HepG2 (cell line): ENCODE results near the gene LRRC28. TPM values are rescaled to one million over a fixed set of nuclear protein-coding genes. Genes with fewer than 3 reads are reported as not detected.

ENCODE experiments used
- ATAC-seq: fragments of 200-7000 bp; cut with Tn5 transposase; 3 replicates; pipeline ENCODE4 v1.9.1; 2020; ENCODE audit warnings: mild to moderate bottlenecking, moderate library complexity
- BruUV-seq: library from RNA; stranded (reverse); fragments of 400-500 nt; replicated peaks from 2 replicates; lab custom pipeline; 2021; lab: Mats Ljungman, UMichigan
- CTCF ChIA-PET: fragments of 300-600 bp; formaldehyde crosslinking; extraction: SDS; loops from one replicate; lab custom pipeline; 2021; ENCODE audit warnings: low total read pairs, inconsistent platforms, low intra/inter-chr PET ratio; lab: Yijun Ruan, JAX
- POLR2A ChIA-PET: fragments of 350-600 bp; sonication (Branson Sonifier 250); formaldehyde crosslinking; loops from one replicate; lab custom pipeline; 2020; ENCODE audit warnings: antibody characterized with exemption, inconsistent platforms; lab: Yijun Ruan, JAX
- DNase-seq: peaks from one replicate; pipeline ENCODE4 v3.0.0-alpha.2; 2015; ENCODE audit warnings: low spot score
- FAIRE-seq: peaks from 3 replicates; lab custom pipeline; 2011; peaks lifted over from hg19 to GRCh38; lab: Jason Lieb, UNC
- H2AFZ ChIP-seq: one replicate; pipeline ENCODE4 v1.6.1; 2011; ENCODE audit warnings: low read length, inconsistent platforms
- H3K27ac ChIP-seq: fragments of 300-600 bp; 3 replicates; pipeline ENCODE4 v1.8.0; 2011; ENCODE audit warnings: mixed run types, mild to moderate bottlenecking, mixed read lengths, low read length, inconsistent platforms; ENCODE audit not compliant: insufficient read depth; ENCODE audit errors: extremely low read length
- H3K27me3 ChIP-seq, 2 experiments: fragments of 200-600 bp in 1 of 2; 2 replicates in 1 of 2; 3 replicates in 1 of 2; pipeline versions ENCODE4 v1.6.0 to v1.8.0; 2011; ENCODE audit warnings: low read length in 2 of 2, mild to moderate bottlenecking in 2 of 2, moderate library complexity in 2 of 2, inconsistent platforms in 1 of 2; ENCODE audit not compliant: insufficient read depth in 2 of 2, control insufficient read depth in 1 of 2
- H3K36me3 ChIP-seq, 2 experiments: fragments of 200-600 bp in 1 of 2; replicated peaks in 1 of 2; 2 replicates in 1 of 2; 3 replicates in 1 of 2; pipeline versions ENCODE4 v1.5.1 to v1.8.0; 2011; ENCODE audit warnings: low read length in 2 of 2, inconsistent platforms in 1 of 2; ENCODE audit not compliant: insufficient read depth in 2 of 2, control insufficient read depth in 1 of 2
- H3K4me1 ChIP-seq: 2 replicates; pipeline ENCODE4 v1.5.1; 2012; ENCODE audit warnings: low read length, inconsistent platforms; ENCODE audit not compliant: insufficient read depth
- H3K4me2 ChIP-seq: 2 replicates; pipeline ENCODE4 v1.6.0; 2011; ENCODE audit warnings: low read depth, low read length, inconsistent platforms
- H3K4me3 ChIP-seq, 3 experiments: fragments of 200-600 bp in 1 of 3; sonication (generic), shearing (Covaris generic) in 1 of 3; replicated peaks in 1 of 3; 2 replicates each; pipeline ENCODE4 v1.5.1; 2011 to 2016; ENCODE audit warnings: low read length in 3 of 3, inconsistent platforms in 2 of 3, low read depth in 2 of 3, mild to moderate bottlenecking in 2 of 3, control low read depth in 1 of 3, mixed read lengths in 1 of 3; ENCODE audit not compliant: insufficient read depth in 1 of 3
- H3K79me2 ChIP-seq: one replicate; pipeline ENCODE4 v1.6.1; 2011; ENCODE audit warnings: low read length, inconsistent platforms; ENCODE audit not compliant: insufficient read depth
- H3K9ac ChIP-seq: 2 replicates; pipeline ENCODE4 v1.6.0; 2011; ENCODE audit warnings: mild to moderate bottlenecking, low read depth, low read length, inconsistent platforms; ENCODE audit not compliant: insufficient read depth
- H3K9me3 ChIP-seq: 2 replicates; pipeline ENCODE4 v1.5.1; 2012; ENCODE audit warnings: mild to moderate bottlenecking, low read length
- H4K20me1 ChIP-seq: 2 replicates; pipeline ENCODE4 v1.6.0; 2011; ENCODE audit warnings: inconsistent platforms, mild to moderate bottlenecking, low read length, moderate library complexity; ENCODE audit not compliant: insufficient read depth
- FOSL1 ChIP-seq: sonication (generic); formaldehyde crosslinking; IDR thresholded peaks from 2 replicates; pipeline ENCODE4 v1.9.0; 2021; ENCODE audit warnings: missing genetic modification reagents, borderline replicate concordance
- GABPA ChIP-seq, 2 experiments: IDR thresholded peaks; 2 replicates each; pipeline ENCODE4 v1.6.1; 2011 to 2016; ENCODE audit warnings: low read depth in 2 of 2, low read length in 1 of 2, missing biosample characterization in 1 of 2, missing genetic modification characterization in 1 of 2
- GMEB2 ChIP-seq: IDR thresholded peaks from 2 replicates; pipeline ENCODE4 v1.6.1; 2016; ENCODE audit warnings: missing biosample characterization, missing genetic modification reagents, low read depth
- MAZ ChIP-seq, 2 experiments: sonication (generic) in 1 of 2; formaldehyde crosslinking in 1 of 2; IDR thresholded peaks; 2 replicates each; pipeline versions ENCODE4 v1.5.0 to v1.6.1; 2012 to 2020; ENCODE audit warnings: low read depth in 2 of 2, mild to moderate bottlenecking in 2 of 2, borderline replicate concordance in 1 of 2, improper control_type of control experiment in 1 of 2, low read length in 1 of 2, missing genetic modification reagents in 1 of 2, moderate library complexity in 1 of 2
- MXD1 ChIP-seq: sonication (generic); formaldehyde crosslinking; IDR thresholded peaks from 2 replicates; pipeline ENCODE4 v1.4.0; 2020; ENCODE audit warnings: mild to moderate bottlenecking, missing genetic modification reagents
- RARA ChIP-seq: IDR thresholded peaks from 2 replicates; pipeline ENCODE4 v1.6.1; 2016; ENCODE audit warnings: missing genetic modification reagents, missing compliant biosample characterization
- RFXANK ChIP-seq: IDR thresholded peaks from 2 replicates; pipeline ENCODE4 v1.6.1; 2016
- RXRB ChIP-seq: IDR thresholded peaks from 2 replicates; pipeline ENCODE4 v1.6.1; 2016; ENCODE audit warnings: borderline replicate concordance, missing genetic modification reagents, missing compliant biosample characterization
- SP1 ChIP-seq, 2 experiments: fragments of 450-650 bp in 1 of 2; sonication (generic) in 1 of 2; formaldehyde crosslinking in 1 of 2; IDR thresholded peaks; 2 replicates each; pipeline versions ENCODE4 v1.4.0 to v1.6.1; 2016 to 2020; ENCODE audit warnings: missing genetic modification reagents in 1 of 2
- ZC3H4 ChIP-seq: sonication (generic); formaldehyde crosslinking; IDR thresholded peaks from 2 replicates; pipeline ENCODE4 v1.4.0; 2020; ENCODE audit warnings: missing genetic modification reagents, borderline replicate concordance
- ZFP90 ChIP-seq: sonication (generic); formaldehyde crosslinking; IDR thresholded peaks from 2 replicates; pipeline ENCODE4 v1.8.0; 2022; ENCODE audit warnings: missing genetic modification reagents, mild to moderate bottlenecking, inconsistent platforms, borderline replicate concordance
- ZFYVE20 ChIP-seq: sonication (generic); formaldehyde crosslinking; IDR thresholded peaks from 2 replicates; pipeline ENCODE4 v1.8.0; 2023; ENCODE audit warnings: low read depth, mild to moderate bottlenecking, moderate library complexity, missing genetic modification reagents, borderline replicate concordance
- ZNF124 ChIP-seq: sonication (generic); formaldehyde crosslinking; IDR thresholded peaks from 2 replicates; pipeline ENCODE4 v1.4.0; 2020; ENCODE audit warnings: missing genetic modification reagents
- ZNF337 ChIP-seq: sonication (generic); formaldehyde crosslinking; IDR thresholded peaks from 2 replicates; pipeline ENCODE4 v1.5.1; 2020; ENCODE audit warnings: missing genetic modification reagents, low read depth, mild to moderate bottlenecking, borderline replicate concordance
- ZNF414 ChIP-seq: sonication (generic); formaldehyde crosslinking; IDR thresholded peaks from 2 replicates; pipeline ENCODE4 v1.5.0; 2020; ENCODE audit warnings: missing genetic modification reagents
- ZNF678 ChIP-seq: sonication (generic); formaldehyde crosslinking; IDR thresholded peaks from 2 replicates; pipeline ENCODE4 v1.4.0; 2020; ENCODE audit warnings: mild to moderate bottlenecking, missing genetic modification reagents
- ZNF720 ChIP-seq: sonication (generic); formaldehyde crosslinking; IDR thresholded peaks from 2 replicates; pipeline ENCODE4 v1.4.0; 2020; ENCODE audit warnings: missing genetic modification reagents
- WGBS: methylation state at CpG from one replicate; pipeline ENCODE4 v1.1.6; 2017; ENCODE audit warnings: low lambda C conversion rate; 5-methylcytosine and 5-hydroxymethylcytosine counted together
- in situ Hi-C: cut with HindIII; loops from 2 replicates; pipeline ENCODE4 v1.10.0; 2017; ENCODE audit warnings: low pct_unique_long_range_greater_than_20kb; ENCODE audit not compliant: extremely low pct_ligation_motif_present
- intact Hi-C: fragments of 100-400 bp; cut with micrococcal nuclease; formaldehyde crosslinking; loops from one replicate; pipeline ENCODE4 v1.10.0; 2022; ENCODE audit not compliant: unreplicated experiment
- polyA plus RNA-seq, 8 experiments: library from polyadenylated mRNA; depleted of rRNA in 3 of 8; stranded (reverse) in 7 of 8; unstranded in 1 of 8; fragments of >200 nt; fragmentation: Illumina TruSeq in 4 of 8; extraction: Trizol in 4 of 8; gene quantifications; 2 replicates each; pipeline versions ENCODE4 v1.2.1 to v1.2.3, GENCODE V29; 2011 to 2016; ENCODE audit warnings: low read depth in 4 of 8, missing spikeins in 1 of 8, mixed read lengths in 1 of 8; ENCODE audit not compliant: insufficient read depth in 1 of 8
- total RNA-seq, 5 experiments: library from RNA; depleted of rRNA; stranded (reverse); fragments of >200 nt; fragmentation: Illumina TruSeq; extraction: Trizol; gene quantifications; 2 replicates each; pipeline ENCODE4 v1.2.3, GENCODE V29; 2016; ENCODE audit warnings: low read depth in 1 of 5

The LRRC28 gene
- total and polyA plus RNA-seq, 2 of the 13 experiments (the other 11 are each of a cell fraction or from before 2014, with no cell fraction given), result 17.5 to 21.3 TPM

GRCh38 chr15:99433026-99433756, 181.9 kb downstream of the LRRC28 start:
- peak; percentile 46 for ATAC-seq
- TF ChIP-seq ZFP90, result no peak
- TF ChIP-seq ZNF124 (CRISPR knock-in tag), result no peak
- no peak for TF ChIP-seq ZNF678
- TF ChIP-seq GABPA (IDR thresholded peaks at IDR 0.05; ENCODE audit: low read depth, low read length), result no peak
- TF ChIP-seq GABPA (CRISPR knock-in tag; IDR thresholded peaks at IDR 0.05; ENCODE audit: low read depth), result no peak
- no peak for TF ChIP-seq RFXANK (CRISPR knock-in tag)
- no peak for TF ChIP-seq ZNF337
- TF ChIP-seq ZNF720 (CRISPR knock-in tag), result no peak
- TF ChIP-seq MAZ (IDR thresholded peaks at IDR 0.05; ENCODE audit: borderline replicate concordance, low read depth, low read length), result no peak
- no peak for TF ChIP-seq MAZ (CRISPR knock-in tag; IDR thresholded peaks at IDR 0.05; ENCODE audit: low read depth)
- no peak for TF ChIP-seq ZNF414 (CRISPR knock-in tag)
- TF ChIP-seq RXRB (CRISPR knock-in tag), result no peak
- TF ChIP-seq ZC3H4, result no peak
- TF ChIP-seq GMEB2 (CRISPR knock-in tag), result no peak
- no peak for TF ChIP-seq SP1 (IDR thresholded peaks at IDR 0.05)
- TF ChIP-seq SP1 (CRISPR knock-in tag; IDR thresholded peaks at IDR 0.05), result no peak
- no peak for TF ChIP-seq RARA (CRISPR knock-in tag)
- no peak for TF ChIP-seq ZFYVE20 (CRISPR knock-in tag)
- TF ChIP-seq MXD1 (CRISPR knock-in tag), result no peak
- no peak for TF ChIP-seq FOSL1 (CRISPR knock-in tag)

More at GRCh38 chr15:99433026-99433756, 181.9 kb downstream of the LRRC28 start:
- ChIA-PET CTCF (no interaction called here), POLR2A (interaction anchor here (0.6 to 1.1 kb wide), 2 partner anchors 7 to 221 kb away, joined by 3 to 4 read pairs; no protein-coding TSS in a partner anchor)
- H3K4me3 ChIP-seq, result peak overlapping the region in 1 of 3 experiments; percentile 28; a peak in 1 of 6 replicates
- no peaks in the 10 kb centered on the region for H4K20me1 ChIP-seq
- peaks cover 9 to 72% of the 10 kb centered on the region in 2 experiments for H3K27me3 ChIP-seq
- peak overlapping the region; percentile 5; the same call in 1 of the 2 replicates for H3K9ac ChIP-seq
- H3K4me1 ChIP-seq, result peaks cover 41% of the 10 kb centered on the region
- no peaks in the 10 kb centered on the region for H3K36me3 ChIP-seq
- in situ Hi-C loops (loop anchor here (10.0 kb wide), 1 partner anchor 132 kb away; the partner anchor contains the start of gene MEF2A), intact Hi-C loops (no loop called here)
- FAIRE-seq, result no peak
- H3K4me2 ChIP-seq, result peak overlapping the region; percentile 38
- 33% methylated on average over 2 of the region's 14 CpGs for WGBS
- no peak overlapping the region for H3K27ac ChIP-seq
- H2AFZ ChIP-seq, result no peak overlapping the region
- no peaks in the 10 kb centered on the region for H3K9me3 ChIP-seq
- no peak for DNase-seq
- H3K79me2 ChIP-seq, result no peaks in the 10 kb centered on the region
- BruUV-seq, result no TSS peak
